Stimulated activated CD8-positive, alpha-beta memory T cell treated with anti-CD3 and anti-CD28 coated beads, Interleukin-7, amount 100 ng/mL, for 24 hours (primary cell): ENCODE results near the gene LONP2.

Source experiments
- DNase-seq: peaks from one replicate; pipeline ENCODE4 v3.0.0-alpha.2; 2020; ENCODE audit warnings: low read depth

LONP2 gene, protein sequence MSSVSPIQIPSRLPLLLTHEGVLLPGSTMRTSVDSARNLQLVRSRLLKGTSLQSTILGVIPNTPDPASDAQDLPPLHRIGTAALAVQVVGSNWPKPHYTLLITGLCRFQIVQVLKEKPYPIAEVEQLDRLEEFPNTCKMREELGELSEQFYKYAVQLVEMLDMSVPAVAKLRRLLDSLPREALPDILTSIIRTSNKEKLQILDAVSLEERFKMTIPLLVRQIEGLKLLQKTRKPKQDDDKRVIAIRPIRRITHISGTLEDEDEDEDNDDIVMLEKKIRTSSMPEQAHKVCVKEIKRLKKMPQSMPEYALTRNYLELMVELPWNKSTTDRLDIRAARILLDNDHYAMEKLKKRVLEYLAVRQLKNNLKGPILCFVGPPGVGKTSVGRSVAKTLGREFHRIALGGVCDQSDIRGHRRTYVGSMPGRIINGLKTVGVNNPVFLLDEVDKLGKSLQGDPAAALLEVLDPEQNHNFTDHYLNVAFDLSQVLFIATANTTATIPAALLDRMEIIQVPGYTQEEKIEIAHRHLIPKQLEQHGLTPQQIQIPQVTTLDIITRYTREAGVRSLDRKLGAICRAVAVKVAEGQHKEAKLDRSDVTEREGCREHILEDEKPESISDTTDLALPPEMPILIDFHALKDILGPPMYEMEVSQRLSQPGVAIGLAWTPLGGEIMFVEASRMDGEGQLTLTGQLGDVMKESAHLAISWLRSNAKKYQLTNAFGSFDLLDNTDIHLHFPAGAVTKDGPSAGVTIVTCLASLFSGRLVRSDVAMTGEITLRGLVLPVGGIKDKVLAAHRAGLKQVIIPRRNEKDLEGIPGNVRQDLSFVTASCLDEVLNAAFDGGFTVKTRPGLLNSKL

DNA sequence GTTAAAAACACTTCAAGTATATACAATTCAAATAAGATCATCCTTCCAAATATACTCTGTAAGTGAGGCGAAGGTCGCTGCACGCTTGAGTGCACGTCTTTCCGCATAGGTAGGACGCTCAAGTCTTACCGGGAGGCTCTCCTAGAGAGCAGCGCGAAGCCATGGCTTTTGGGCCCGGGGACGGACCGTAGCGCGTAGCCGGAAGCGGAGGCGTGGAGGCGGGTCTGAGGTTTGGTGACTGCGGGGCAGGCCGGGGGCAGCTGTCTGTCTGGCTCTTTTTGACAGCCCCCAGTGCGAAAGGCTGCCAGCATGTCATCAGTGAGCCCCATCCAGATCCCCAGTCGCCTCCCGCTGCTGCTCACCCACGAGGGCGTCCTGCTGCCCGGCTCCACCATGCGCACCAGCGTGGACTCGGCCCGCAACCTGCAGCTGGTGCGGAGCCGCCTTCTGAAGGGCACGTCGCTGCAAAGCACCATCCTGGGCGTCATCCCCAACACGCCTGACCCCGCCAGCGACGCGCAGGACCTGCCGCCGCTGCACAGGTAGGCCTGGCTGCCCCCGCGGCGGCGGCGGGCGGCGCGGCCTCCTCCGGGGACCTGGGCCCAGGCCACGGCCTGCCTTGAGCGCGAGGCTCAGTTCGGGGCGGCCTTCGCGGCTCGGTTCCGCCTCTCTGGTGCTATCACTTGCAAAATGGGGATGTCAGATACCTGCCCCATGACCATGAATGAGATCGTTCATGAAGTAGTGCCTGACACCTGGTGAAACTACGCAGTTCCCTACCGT, at the start of gene LONP2:
Gene LONP2 (plus strand): TSS at position 221 of the 783 bp plus-strand sequence. CDS start 89 bp downstream, at position 310.
- peak; percentile 88 for DNase-seq

DNA sequence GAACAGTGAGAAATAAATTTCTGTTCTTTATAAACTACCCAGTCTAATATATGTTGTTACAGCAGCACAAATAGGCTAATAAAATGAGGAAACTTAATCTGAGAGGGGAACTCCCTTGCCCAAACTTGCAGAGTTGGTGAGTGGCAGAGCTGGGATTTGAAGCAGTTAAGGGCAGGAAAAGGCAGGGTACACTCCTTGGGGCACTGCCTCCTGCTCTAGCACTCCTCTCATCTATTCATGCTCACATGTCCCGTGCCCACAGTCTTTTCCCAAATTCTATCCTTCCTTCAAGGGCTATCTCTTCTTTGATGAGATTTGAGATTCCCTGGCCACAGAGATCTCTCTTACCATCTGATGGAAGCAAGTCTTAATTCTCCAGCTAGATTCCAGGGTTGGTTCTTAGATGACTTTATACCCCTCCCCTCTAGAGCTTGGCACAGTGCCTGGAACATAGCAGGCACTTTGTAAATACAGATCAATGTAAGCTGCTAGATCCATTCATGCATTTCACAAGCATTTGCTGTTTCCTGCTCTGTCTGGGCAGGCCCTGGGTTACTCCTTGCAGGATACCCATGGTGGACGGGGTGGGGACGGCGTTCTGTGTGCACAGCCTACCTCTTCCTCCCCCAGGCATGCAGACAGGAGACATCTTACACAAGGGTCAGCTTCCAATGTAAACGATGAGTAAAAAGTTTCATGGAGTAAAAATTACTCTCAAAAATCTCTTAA, 49.1 kb upstream of the LONP2 start:
- DNase-seq: no peak

DNA sequence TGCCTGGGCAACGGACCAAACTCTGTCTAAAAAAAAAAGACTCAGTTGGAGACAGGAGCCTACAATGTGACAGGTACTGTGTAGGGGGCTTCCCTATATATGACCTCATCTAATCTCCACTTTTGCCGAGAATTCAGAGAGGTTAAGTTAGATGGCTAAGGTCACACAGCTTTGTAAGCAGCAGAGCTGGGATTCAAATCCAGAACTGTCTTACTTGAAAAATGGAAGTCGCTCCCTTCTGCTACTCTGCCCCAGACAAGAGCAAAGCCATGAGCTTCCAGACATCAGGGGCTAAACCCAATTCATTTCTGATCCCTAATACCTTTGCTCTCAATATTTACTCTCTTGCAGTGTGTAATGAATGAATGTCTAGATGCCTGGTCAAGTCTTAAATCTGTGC, 46.8 kb upstream of the LONP2 start:
- no peak for DNase-seq

DNA sequence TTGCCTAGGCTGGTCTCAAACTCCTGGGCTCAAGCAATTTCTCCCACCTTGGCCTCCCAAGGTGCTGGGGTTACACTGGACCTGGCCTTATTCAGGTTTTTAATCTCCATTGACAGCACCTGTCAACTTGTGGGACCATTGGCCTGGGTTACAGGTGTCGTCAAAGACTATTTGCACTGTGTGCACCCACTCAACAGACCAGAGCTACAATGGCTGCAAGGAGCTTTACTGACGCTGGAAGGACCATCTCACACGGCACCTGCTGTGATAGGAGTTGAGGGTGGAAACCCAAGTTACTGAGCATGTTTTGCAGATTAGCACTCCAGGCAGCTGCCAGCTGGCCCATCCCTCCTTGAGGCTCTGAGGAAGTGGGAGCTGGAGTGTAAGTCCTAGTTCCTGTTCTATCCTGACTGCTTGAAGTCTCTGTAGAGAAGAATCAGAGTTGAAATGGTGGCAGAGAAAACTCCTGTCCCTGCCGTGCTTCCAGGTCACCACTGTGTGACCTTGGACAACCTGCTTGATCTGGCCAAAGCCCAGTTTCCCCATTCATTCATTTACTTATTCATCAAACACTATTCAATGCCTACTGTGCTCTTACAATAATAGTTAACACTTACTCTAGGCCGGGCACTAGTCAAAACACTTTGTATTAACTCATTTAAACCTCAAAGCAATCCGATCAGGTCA, 42.4 kb upstream of the LONP2 start:
- DNase-seq: no peak

DNA sequence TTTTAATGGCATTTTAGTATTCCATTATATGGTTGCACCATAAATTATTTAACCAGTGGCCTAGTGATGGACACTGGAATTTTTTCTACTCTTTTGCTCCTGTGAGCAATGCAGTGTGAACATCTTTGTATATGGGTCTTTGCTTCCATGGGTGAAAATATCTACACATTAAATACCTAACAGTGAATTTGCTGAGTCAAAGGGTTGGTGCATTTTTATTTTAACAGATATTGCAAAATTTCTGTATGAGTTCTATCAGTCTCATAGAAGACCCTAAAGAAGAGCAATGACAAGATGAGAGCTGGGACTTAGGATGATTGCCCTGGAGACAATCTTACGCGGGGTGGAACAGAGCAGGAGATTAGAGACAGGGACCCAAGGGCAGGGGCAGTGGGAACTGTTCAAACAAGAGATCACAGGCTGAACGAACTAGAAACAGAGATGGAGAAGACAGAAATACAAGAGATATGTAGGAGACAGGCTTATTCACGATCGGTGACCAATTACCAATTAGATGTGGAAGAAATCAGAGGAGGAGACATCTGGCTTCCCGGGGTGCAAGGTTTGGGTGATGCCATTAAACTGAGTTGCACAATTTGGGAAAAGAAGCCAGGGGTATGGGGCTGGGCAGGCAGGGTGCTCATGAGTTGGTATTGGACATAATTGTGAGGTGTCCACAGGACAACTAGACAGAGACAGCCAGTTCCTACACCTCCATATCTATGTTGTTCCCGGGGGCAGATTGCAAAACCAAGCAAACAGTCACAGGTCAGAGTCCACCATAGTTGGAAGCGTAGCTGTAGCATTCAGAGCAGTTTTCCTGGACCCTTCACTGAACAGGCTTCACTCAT, 39.9 kb upstream of the LONP2 start:
- DNase-seq: no peak

DNA sequence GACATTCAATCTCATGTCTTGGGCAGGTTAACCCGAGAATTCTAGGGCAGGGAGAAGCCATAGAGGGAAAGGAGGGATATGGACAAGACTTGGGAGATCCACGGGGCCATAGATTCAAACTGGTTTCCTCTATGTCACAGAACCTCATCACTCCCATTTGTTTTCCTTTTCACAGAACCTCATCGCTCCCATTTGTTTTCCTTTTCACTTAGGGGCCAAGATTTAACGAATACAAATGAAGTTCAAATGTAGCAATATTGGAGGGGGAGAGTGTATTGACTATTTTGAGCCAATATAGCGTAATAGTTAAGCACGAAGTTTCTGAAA, 39.3 kb upstream of the LONP2 start:
- no peak for DNase-seq

DNA sequence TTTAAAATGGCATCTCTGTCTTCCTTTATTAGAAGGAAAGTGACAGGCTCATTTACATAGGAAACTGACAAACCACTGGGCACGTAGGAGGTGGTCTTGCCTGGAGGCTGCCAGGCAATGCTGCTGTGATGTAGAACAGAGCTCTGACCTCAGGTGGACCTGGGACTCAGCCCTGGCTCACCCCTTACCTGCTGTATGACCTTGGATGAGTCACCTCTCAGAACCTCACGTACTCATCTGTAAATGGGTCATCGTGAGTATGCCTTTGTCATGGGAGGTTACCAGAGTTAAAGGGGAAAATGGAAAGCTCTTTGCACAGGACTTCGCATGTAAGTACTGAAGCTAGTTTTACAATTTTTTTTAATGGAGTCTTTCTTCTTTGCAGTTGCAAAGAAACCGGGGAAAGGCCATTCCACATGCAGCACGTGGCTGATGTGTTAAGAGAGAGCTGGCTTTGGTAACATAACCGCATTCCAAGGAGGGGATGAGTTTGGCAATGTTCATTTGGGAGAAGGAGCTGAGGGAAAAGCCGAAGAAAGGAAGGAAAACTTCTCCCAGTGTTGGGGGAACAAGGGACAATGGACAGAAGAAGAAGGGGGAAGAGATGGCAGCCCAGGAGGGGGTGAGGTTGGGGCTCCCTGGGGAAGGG, 37.4 kb upstream of the LONP2 start:
- DNase-seq: no peak

DNA sequence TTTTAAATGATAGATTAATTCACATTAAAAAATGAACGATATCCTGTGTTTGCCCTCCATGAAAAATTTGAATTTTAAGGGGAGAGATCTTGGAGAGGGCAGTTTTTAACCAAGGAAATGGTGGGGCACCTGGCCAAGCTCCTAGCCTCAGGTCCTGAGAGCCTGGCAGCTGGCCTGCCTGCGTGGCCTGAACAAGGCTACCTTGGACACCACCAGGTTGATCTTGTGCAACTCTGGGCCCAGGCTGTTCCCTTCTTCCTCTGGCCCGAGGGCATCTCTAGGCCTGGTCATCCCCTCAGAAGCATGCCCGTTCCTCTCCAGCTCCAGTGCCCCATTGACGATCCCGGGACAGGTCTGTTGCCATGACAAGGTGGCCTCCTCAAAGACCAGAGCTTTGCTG, 33.4 kb upstream of the LONP2 start:
- no peak for DNase-seq

DNA sequence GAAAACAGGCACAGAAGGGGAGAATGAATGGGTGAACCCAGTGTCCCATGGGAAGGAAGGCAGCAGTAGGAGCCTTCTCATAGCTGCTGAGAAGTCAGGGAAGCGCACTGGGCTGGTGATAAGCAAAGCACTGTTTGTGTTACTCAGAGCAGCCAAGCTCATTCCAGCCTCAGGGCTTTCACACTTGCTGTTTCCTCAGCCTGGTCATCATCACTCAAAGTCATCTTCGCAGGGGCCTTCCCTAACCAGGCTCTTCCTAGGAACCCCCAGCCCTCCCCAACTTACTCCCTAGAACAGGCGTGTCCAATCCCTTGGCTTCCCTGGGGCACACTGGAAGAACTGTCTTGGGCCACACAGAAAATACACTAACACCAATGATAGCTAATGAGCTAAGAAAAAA, 32.1 kb upstream of the LONP2 start:
- no peak for DNase-seq

DNA sequence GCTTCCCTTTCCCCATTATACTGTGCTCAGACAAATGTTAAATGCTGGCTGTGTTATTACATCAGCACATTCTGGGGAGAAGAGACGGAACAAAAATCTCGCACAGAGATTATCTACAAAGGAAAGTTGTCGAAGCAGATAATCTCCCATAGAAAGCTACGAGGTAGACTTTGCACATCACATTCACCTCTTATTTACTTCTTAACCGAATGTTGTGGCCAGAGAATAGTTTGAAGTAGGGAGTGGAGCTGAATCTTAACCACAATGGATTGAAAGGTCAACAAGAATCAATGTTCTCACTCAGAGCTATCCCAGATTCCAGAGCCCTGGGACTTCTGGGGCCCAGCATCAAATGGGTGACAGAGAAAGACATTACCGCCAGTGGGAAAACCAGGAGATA, 28.4 kb upstream of the LONP2 start:
- no peak for DNase-seq

DNA sequence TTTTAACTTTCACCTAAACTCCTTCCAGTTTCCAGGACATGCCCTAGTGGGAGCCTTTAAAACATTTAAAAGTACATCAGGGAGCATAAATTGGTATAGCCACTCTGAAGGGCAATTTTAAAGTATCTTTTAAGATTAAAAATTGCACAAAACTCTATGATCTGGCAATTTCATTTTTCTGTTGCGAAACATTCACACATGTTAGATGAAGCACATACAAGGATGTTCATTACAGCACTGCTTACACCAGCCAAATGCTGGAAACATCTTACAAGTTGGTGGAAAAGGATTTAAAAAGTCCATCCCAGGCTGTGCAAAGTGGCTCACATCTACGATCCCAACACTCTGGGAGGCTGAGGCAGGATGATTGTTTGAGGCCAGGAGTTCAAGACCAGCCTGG, 26.4 kb upstream of the LONP2 start:
- no peak for DNase-seq

DNA sequence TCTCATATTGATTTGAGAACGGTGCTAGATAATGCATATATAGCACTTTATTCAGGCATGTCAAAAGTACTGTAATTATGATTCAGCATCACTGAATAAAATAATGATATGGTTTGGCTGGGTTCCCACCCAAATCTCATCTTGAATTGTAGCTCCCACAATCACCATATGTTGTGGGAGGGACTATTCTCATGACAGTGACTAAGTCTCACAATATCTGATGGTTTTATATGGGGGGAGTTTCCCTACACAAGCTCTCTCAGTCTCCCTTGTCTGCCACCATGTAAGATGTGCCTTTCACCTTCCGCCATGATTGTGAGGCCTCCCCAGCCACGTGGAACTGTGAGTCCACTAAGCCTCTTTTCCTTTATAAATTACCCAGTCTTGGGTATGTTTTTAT, 25.6 kb upstream of the LONP2 start:
- DNase-seq: no peak

DNA sequence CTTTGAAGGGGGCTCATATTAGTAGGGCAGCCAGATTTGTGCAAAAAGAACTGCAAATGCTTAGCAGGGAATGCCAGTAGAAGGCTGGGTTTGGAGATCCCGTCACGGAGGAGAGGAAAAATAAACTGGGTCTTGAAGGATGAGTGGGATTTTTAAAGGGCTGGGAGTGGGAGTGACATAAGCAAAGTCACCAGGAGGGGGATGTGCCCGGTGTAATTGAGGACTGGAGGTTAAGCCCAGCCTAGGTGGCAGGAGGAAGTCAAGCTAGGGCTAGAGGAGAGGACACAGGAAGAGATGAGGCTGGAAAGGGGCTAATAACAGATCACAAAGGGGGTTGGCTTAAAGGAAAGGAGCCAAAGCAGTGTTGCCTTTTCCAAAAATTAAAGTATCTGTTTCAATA, 23.2 kb upstream of the LONP2 start:
- DNase-seq: no peak

DNA sequence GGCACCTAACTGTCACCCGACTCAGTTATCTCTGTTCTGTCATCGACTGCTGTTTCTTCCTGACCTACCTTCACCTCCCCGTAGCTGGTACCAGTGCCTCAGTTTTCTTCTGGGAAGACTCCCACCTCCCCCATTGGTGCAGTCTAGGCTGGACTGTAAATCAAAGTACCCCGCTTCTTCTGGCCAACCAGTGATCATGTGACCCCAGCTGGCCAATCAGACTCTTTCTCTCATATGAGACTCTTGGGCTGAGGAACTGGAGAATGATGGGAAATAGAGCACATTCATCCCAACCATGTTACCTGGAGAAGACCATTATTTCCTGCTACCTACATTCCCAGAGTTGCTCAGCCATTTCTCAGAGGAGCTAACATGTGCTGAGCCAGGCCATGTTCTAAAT, 20.6 kb upstream of the LONP2 start:
- no peak for DNase-seq

DNA sequence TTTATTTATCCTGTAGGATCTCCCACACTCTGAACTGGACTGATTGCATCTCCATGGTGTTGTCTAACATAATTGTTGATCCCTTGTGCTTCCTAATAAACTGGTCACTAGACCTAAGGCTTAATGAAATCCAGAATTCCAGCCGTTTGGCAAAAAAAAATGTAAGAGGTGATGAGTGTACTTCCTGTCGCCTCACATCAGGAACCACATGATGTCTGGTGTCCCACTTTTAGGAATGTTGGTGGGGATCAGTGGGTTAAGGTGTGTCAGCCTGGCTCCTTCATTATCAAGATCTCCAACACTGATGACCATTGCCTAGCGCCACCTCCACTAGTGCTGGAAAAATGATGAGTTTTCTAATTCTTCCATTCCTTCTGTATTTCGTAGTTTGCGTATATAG, 18.6 kb upstream of the LONP2 start:
- DNase-seq: no peak

DNA sequence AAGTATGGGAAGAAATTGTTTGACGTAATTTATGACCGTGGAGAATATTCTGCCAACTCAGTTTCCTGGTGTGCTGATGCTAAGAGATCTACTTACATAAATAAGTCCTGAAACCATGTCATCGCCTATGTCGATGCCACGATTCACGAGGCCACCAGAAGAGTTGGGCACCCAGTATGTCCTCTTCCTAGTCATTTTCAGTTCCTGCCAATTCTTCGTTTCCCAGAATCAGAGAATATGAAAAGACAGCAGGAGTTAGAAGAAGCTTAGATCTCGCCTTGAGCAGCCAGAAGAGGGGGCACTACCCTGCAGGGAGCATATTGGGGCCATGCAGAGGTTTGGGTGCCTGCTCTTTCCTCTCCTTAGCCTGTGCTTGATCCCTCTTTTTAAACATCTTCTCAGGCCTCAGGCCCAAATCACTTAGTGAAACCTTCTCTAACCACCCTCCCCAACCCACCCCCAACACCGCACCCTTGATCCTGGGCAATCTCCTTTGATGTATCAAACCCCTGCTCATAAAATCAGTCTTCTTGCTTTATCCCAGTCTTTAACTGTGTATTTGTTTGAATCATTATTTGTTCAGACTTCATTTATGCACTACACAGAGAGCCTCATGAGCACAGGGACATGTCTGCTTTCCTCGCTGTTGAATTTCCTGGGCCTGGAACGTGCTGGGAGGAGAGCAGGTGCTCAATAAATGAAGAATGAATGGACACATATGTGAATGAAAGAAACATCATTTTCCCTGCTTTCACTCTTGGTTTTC, 12.2 kb upstream of the LONP2 start:
- DNase-seq: no peak

DNA sequence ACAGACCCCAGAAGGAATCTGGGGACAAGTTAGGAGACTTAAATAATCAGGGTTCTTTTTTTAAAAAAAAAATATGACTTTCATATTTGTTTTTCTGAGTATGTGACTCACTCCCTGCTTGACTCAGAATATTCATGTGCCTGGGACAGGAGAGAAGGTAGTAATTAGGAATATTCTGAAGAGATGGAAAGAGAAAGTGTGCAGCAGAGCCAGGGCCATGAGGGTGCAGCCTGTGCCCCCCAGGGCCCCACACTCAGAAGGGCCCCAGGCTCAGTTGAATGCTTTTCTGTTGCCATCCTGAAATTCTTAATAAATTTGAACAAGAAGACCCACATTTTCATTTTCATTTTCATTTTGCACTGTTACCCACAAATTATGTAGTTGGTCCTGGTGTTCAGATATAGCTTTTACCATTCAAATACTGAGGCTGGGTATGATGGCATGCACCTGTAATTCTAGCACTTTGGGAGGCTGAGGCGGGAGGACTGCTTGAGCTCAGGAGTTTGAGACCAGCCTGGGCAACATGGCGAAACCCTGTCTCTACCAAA, 11.5 kb upstream of the LONP2 start:
- DNase-seq: no peak

DNA sequence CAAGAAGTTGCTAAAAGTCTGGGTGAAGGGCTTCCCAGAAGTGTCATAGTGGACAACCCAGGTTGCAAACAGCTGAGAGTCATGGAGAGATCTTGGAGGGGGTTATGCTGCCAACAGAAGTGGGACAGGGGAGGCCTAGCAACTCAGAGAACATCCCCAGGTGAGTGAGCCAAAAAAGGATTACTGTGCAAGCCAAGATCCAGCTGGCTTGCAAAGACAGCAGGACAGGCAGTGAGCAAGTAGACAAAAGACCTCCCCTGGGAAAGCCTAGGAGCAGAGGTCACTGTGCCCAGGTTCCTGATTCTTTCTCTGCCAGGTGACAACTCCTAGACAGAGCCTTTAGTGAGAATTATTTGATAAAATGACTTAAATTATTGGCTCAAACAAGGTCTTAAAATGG, 9.5 kb upstream of the LONP2 start:
- no peak for DNase-seq

DNA sequence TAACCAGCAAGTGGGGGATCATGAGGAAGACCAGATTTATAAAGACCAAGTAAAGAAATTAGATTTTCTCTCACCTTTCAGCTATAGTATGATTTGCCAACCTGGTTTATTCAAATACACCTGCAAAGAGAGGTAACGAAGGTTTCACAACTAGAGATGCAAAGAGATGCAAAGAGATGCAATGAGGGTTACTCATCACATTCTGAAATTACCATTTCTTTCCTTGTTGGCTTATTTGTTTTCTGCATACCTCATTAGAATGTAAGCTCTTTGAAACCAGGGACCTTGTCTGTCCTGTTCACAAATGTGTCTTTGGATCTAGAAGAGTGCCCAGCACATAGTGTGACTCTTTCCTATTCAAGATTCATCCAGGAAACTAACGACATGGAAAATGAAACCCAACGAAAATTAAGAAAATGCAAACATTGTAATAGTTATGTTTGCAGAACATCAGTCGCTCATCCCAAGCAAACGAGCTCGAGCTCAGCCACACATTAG, 9.0 kb upstream of the LONP2 start:
- DNase-seq: no peak
